ENCODE measurements around the gene TLE3. TPM values are rescaled to one million over a fixed set of nuclear protein-coding genes. Genes with fewer than 3 reads are reported as not detected.

TLE3 gene
- total and polyA plus RNA-seq, 2 of the 4 experiments (the other 2 are of a cell fraction) = 6.5 to 16.3 TPM

- Histone ChIP-seq H4K91ac (ENCODE audit: insufficient read depth, low read depth, low read length) (peak overlapping the region; percentile 23; the same call in 1 of the 2 replicates), H4K8ac (ENCODE audit: low read depth in 2 of 2, low read length in 2 of 2) (no peak overlapping the region), H3K4me2 (ENCODE audit: low read depth, low read length) (peak overlapping the region; percentile 35; the same call in 1 of the 2 replicates), H2BK120ac (ENCODE audit: low read depth, low read length) (no peak overlapping the region), H3K14ac (replicated peaks; ENCODE audit: low read depth, low read length) (no peak overlapping the region), H3K9me1 (ENCODE audit: insufficient read depth, low read length) (peaks cover 8% of the 10 kb centered on the region), H2BK5ac (ENCODE audit: low read depth, low read length, poor library complexity, severe bottlenecking) (no peak overlapping the region), H2BK15ac (ENCODE audit: low read depth, low read length) (no peak overlapping the region), H3K4me3 (ENCODE audit: insufficient read depth, low read depth, low read length) (no peak overlapping the region), H3K9ac (ENCODE audit: low read depth, low read length) (no peak overlapping the region), H3K18ac (ENCODE audit: low read depth, low read length) (no peak overlapping the region), H2AFZ (replicated peaks; ENCODE audit: low read length, poor library complexity) (peak overlapping the region; percentile 52), H3K36me3 (ENCODE audit: control insufficient read depth, insufficient read depth, low read length) (no peaks in the 10 kb centered on the region), H2BK20ac (ENCODE audit: low read depth, low read length) (0 out of 2 replicates have a peak overlapping the region, but pooled peaks have one; percentile 4), H3K9me3 (ENCODE audit: control insufficient read depth, insufficient read depth, low read length) (no peaks in the 10 kb centered on the region), H3K27me3 (ENCODE audit: control insufficient read depth, insufficient read depth, low read length) (peaks cover 68% of the 10 kb centered on the region), H3K56ac (ENCODE audit: extremely low read depth, insufficient read depth, low read length) (no peak overlapping the region), H2AK5ac (ENCODE audit: low read depth, low read length) (peak overlapping the region; percentile 23), H2AK9ac (replicated peaks; ENCODE audit: low read depth, low read length, poor library complexity) (no peak overlapping the region), H3K4ac (ENCODE audit: low read depth, low read length) (no peak overlapping the region), H3K23ac (ENCODE audit: low read depth, low read length) (no peak overlapping the region), H4K5ac (ENCODE audit: low read depth, low read length) (no peak overlapping the region), H3K79me1 (ENCODE audit: low read depth in 1 of 2, low read length in 2 of 2) (no peaks in the 10 kb centered on the region), H3K4me1 (ENCODE audit: control insufficient read depth, insufficient read depth, low read length) (peaks cover 6% of the 10 kb centered on the region; the same call in 1 of the 2 replicates), H3K27ac (ENCODE audit: insufficient read depth, low read length) (no peak overlapping the region), H4K20me1 (ENCODE audit: insufficient read depth, low read length) (no peaks in the 10 kb centered on the region)
- 16% methylated on average over 10 of the region's 35 CpGs; no CpG with 5 or more reads in 1 of the 2 experiments for WGBS, 2 experiments (ENCODE audit: extremely low coverage in 2 of 2, insufficient read length in 1 of 2)
- no TSS peak for BruUV-seq (replicated peaks)
- POLR2A ChIA-PET (ENCODE audit: unreplicated experiment) = no interaction called here
- in situ Hi-C loops (cut with MboI; ENCODE audit: low sequenced_read_pairs) = no loop called here
- DNase-seq = peak; percentile 62
- peak; percentile 75 for ATAC-seq (ENCODE audit: low read depth)
- dilution Hi-C loops (cut with HindIII; ENCODE audit: low sequenced_read_pairs, unreplicated experiment) = no loop called here
- intact Hi-C loops (cut with micrococcal nuclease) = no loop called here
- CTCF ChIA-PET = no interaction called here
- TF ChIP-seq USF2 (IDR thresholded peaks at IDR 0.05; ENCODE audit: low read depth, low read length) (no peak), SMC3 (IDR thresholded peaks at IDR 0.05; ENCODE audit: low read depth, low read length) (no peak), NFE2L2 (IDR thresholded peaks at IDR 0.05; ENCODE audit: low read depth, low read length) (no peak), POLR2A (IDR thresholded peaks at IDR 0.05; ENCODE audit: low read depth, low read length) (no peak), ELK1 (IDR thresholded peaks at IDR 0.05; ENCODE audit: borderline replicate concordance, low read depth, low read length) (no peak), RFX5 (IDR thresholded peaks at IDR 0.05; ENCODE audit: low read depth, low read length) (no peak), CTCF (conservative IDR thresholded peaks at IDR 0.05; ENCODE audit: low read depth, low read length) (no peak), RAD21 (IDR thresholded peaks at IDR 0.05; ENCODE audit: low read length) (no peak), CEBPB (IDR thresholded peaks at IDR 0.05; ENCODE audit: low read depth, low read length) (peak; percentile 50; the same call in 1 of the 2 replicates), RCOR1 (IDR thresholded peaks at IDR 0.05; ENCODE audit: insufficient replicate concordance, low read length) (no peak), MXI1 (IDR thresholded peaks at IDR 0.05; ENCODE audit: borderline replicate concordance, low read depth, low read length) (no peak), MAZ (IDR thresholded peaks at IDR 0.05; ENCODE audit: borderline replicate concordance, low read depth, low read length) (peak; percentile 24; the same call in 1 of the 2 replicates), FOS (IDR thresholded peaks at IDR 0.05; ENCODE audit: low read depth, low read length) (peak; percentile 26; the same call in 1 of the 2 replicates), CHD1 (IDR thresholded peaks at IDR 0.05; ENCODE audit: low read depth, low read length) (no peak), BHLHE40 (IDR thresholded peaks at IDR 0.05; ENCODE audit: low read depth, low read length) (0 out of 2 replicates have a peak, but pooled peaks have one; percentile 16)
Measured at GRCh38 chr15:70033529-70034140, 64.1 kb downstream of the TLE3 start.
